Measurements from ENCODE around the gene AP5Z1.

AP5Z1 gene

DNA sequence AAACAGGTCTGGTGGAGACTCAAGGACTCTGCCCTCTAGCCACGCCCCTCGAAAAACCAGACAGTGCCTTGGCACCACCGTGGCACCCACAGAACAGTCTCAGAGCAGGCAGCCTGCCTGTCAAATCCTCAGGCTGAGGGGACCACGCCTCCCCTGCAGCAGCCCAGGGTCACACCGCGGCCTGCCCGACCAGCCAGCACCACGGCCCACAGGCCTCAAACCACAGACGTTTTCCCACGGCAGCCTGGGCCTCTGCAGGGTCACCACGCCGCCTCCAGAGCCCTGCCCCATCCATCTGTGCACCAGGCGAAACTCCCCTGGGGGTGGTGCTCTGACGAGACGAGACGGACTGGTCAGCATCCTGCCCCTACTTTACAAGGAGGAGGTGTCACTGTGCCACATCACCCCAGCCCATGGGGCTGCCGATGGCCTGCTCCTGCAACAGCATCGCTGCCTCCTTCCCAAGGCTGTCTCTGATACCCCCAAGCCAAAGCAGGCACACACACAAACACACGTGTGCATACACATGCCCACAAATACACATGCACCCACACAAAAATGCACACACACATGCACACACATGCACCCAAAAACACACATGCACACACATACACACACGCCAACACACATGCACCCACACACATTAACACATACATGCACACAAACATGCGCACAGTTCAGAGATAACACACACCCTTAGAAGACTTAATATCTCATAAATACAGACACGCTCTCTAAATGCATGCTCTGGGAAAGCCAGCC is 61.8 kb downstream of the AP5Z1 start:
- TF ChIP-seq CTCF (IDR thresholded peaks at IDR 0.05; ENCODE audit: low read depth, low read length) = no peak
- DNase-seq (ENCODE audit: extremely low read depth, low read depth) = no peak

GRCh38 chr7:4837803-4838625 is 62.6 kb downstream of the AP5Z1 start:
- no peak for TF ChIP-seq CTCF (IDR thresholded peaks at IDR 0.05; ENCODE audit: low read depth, low read length)
- no peak for DNase-seq (ENCODE audit: extremely low read depth, low read depth)

DNA sequence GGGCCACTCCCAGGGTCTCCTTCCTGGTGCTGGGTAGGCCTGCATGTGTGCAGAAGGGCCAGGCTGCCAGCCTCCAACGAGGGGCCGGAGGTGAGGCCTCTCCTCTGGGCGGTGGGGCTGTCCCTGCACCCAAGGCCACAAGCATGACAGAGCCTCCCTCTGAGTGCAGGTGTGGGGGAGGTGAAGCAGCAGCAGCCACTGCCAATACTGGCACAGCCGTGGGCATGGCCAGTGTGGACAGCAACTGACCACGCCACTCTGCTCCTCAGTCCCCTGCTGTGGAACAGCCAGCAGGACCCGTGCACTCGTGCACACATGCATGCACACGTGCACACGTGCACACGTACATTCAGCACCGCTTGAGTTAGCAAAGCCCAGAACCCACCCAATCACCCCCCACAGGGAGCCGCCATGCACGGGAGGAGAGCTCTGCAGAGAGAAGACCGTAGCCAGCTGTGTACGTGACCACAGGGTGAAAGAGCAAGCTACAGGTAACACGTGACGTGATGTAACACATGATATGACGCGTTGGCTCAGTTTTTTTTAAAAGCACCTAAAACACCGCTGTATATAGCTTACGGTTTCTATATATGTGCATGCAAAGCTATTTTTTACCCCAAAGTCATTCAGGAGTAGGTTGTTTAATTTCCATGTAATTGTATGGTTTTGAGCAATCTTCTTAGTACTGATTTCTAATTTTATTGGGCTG is 63.4 kb downstream of the AP5Z1 start:
- no peak for DNase-seq (ENCODE audit: extremely low read depth, low read depth)
- TF ChIP-seq CTCF (IDR thresholded peaks at IDR 0.05; ENCODE audit: low read depth, low read length) = no peak

- no peak for DNase-seq (ENCODE audit: extremely low read depth, low read depth)
- TF ChIP-seq CTCF (IDR thresholded peaks at IDR 0.05; ENCODE audit: low read depth, low read length) = no peak
These were observed 64.7 kb downstream of the AP5Z1 start for GRCh38 chr7:4840079-4840501.
